HEK293 (cell line): ENCODE data around the gene KRT8.
A peak's percentile ranks its signal among the peaks of the same experiment; 100 is the strongest.

Source experiments
- CTCF ChIA-PET: fragments of 350-600 bp; formaldehyde crosslinking; extraction: SDS; loops from one replicate; lab custom pipeline; 2021; ENCODE audit warnings: antibody characterized with exemption; lab: Yijun Ruan, JAX
- POLR2A ChIA-PET: fragments of 300-600 bp; formaldehyde crosslinking; extraction: SDS; loops from one replicate; lab custom pipeline; 2020; ENCODE audit warnings: antibody characterized with exemption, inconsistent platforms; lab: Yijun Ruan, JAX
- H3K27ac ChIP-seq: fragments of 200-500 bp; sonication (Bioruptor generic); 2 replicates; pipeline ENCODE4 v1.5.1; 2014; ENCODE audit warnings: low read depth, low read length, control low read depth, inconsistent platforms; ENCODE audit errors: extremely low read depth
- H3K36me3 ChIP-seq, 2 experiments: fragments of 200-500 bp in 1 of 2; sonication (Bioruptor generic) in 1 of 2; 1 replicate in 1 of 2; 2 replicates in 1 of 2; pipeline ENCODE4 v1.5.1; 2014 to 2017; ENCODE audit warnings: inconsistent platforms in 2 of 2, low read length in 2 of 2; ENCODE audit not compliant: control insufficient read depth in 2 of 2, insufficient read depth in 1 of 2
- H3K4me1 ChIP-seq: fragments of 200-500 bp; sonication (Bioruptor generic); 2 replicates; pipeline ENCODE4 v1.5.1; 2014; ENCODE audit warnings: mild to moderate bottlenecking, low read length, inconsistent platforms; ENCODE audit not compliant: control insufficient read depth, insufficient read depth
- H3K4me3 ChIP-seq: 2 replicates; pipeline ENCODE4 v1.5.1; 2011; ENCODE audit warnings: low read depth, mild to moderate bottlenecking, control low read depth, low read length, moderate library complexity
- H3K9me3 ChIP-seq: fragments of 200-500 bp; sonication (Bioruptor generic); 2 replicates; pipeline ENCODE4 v1.5.1; 2014; ENCODE audit warnings: low read depth, low read length, inconsistent platforms; ENCODE audit not compliant: control insufficient read depth, insufficient read depth
- HIC1 ChIP-seq: fragments of 450-650 bp; formaldehyde crosslinking; IDR thresholded peaks from 2 replicates; pipeline ENCODE4 v1.5.1; 2016; ENCODE audit warnings: missing biosample characterization, missing genetic modification characterization
- IKZF3 ChIP-seq: fragments of 450-650 bp; IDR thresholded peaks from 2 replicates; pipeline ENCODE4 v1.5.0; 2018; ENCODE audit warnings: missing biosample characterization, mild to moderate bottlenecking, missing genetic modification characterization, moderate library complexity
- PRDM10 ChIP-seq: fragments of 450-650 bp; formaldehyde crosslinking; IDR thresholded peaks from 2 replicates; pipeline ENCODE4 v1.5.1; 2016; ENCODE audit warnings: missing biosample characterization, missing genetic modification characterization
- ZEB2 ChIP-seq: fragments of 450-650 bp; formaldehyde crosslinking; IDR thresholded peaks from 2 replicates; pipeline ENCODE4 v1.5.1; 2016; ENCODE audit warnings: missing biosample characterization, missing genetic modification characterization
- ZFHX2 ChIP-seq: fragments of 450-650 bp; formaldehyde crosslinking; conservative IDR thresholded peaks from 2 replicates; pipeline ENCODE4 v1.5.1; 2016; ENCODE audit warnings: missing biosample characterization, missing genetic modification characterization
- ZNF140 ChIP-seq: fragments of 450-650 bp; formaldehyde crosslinking; IDR thresholded peaks from 2 replicates; pipeline ENCODE4 v1.5.1; 2016; ENCODE audit warnings: missing biosample characterization, missing genetic modification characterization
- ZNF274 ChIP-seq, 2 experiments: fragments of 200-500 bp in 1 of 2; fragments of 450-650 bp in 1 of 2; sonication (Bioruptor generic) in 1 of 2; formaldehyde crosslinking in 1 of 2; IDR thresholded peaks; 2 replicates each; pipeline versions ENCODE4 v1.5.1 to v1.6.1; 2014 to 2016; ENCODE audit warnings: borderline replicate concordance in 1 of 2, inconsistent platforms in 1 of 2, low read length in 1 of 2, missing biosample characterization in 1 of 2, missing genetic modification characterization in 1 of 2
- ZNF362 ChIP-seq: fragments of 450-650 bp; formaldehyde crosslinking; IDR thresholded peaks from 2 replicates; pipeline ENCODE4 v1.5.1; 2016; ENCODE audit warnings: missing biosample characterization, missing genetic modification characterization
- ZNF398 ChIP-seq: fragments of 450-650 bp; formaldehyde crosslinking; IDR thresholded peaks from 2 replicates; pipeline ENCODE4 v1.5.1; 2017; ENCODE audit warnings: missing biosample characterization, missing genetic modification characterization
- ZNF423 ChIP-seq: fragments of 450-650 bp; formaldehyde crosslinking; IDR thresholded peaks from 2 replicates; pipeline ENCODE4 v1.5.1; 2016; ENCODE audit warnings: missing biosample characterization, missing genetic modification characterization
- ZNF610 ChIP-seq: fragments of 450-650 bp; formaldehyde crosslinking; IDR thresholded peaks from 2 replicates; pipeline ENCODE4 v1.5.1; 2016; ENCODE audit warnings: missing biosample characterization, missing genetic modification characterization, borderline replicate concordance
- ZNF660 ChIP-seq: fragments of 450-650 bp; IDR thresholded peaks from 2 replicates; pipeline ENCODE4 v1.5.1; 2018; ENCODE audit warnings: missing biosample characterization, mild to moderate bottlenecking, missing genetic modification characterization

Gene KRT8

GRCh38 chr12:52904509-52905300 lies at the start of gene KRT8 (continued):
- TF ChIP-seq PRDM10 (tag by site-specific recombination) (peak; percentile 62; the same call in 1 of the 2 replicates), ZEB2 (tag by site-specific recombination) (peak; percentile 72), IKZF3 (tag by site-specific recombination) (peak; percentile 90), ZNF660 (tag by site-specific recombination) (0 out of 2 replicates have a peak, but pooled peaks have one; percentile 44), ZNF398 (tag by site-specific recombination) (peak; percentile 92), HIC1 (tag by site-specific recombination) (peak; percentile 71), ZNF423 (peak; percentile 99), ZNF610 (tag by site-specific recombination) (0 out of 2 replicates have a peak, but pooled peaks have one; percentile 35)

GRCh38 chr12:52953181-52953841 lies 48.4 kb upstream of the KRT8 start:
- peak; percentile 25; the same call in 1 of the 2 replicates for TF ChIP-seq ZFHX2 (tag by site-specific recombination)
- TF ChIP-seq ZNF362 (tag by site-specific recombination): peak; percentile 32; the same call in 1 of the 2 replicates
- TF ChIP-seq ZNF274 (IDR thresholded peaks at IDR 0.05; ENCODE audit: low read length): no peak
- TF ChIP-seq ZNF274 (tag by site-specific recombination; IDR thresholded peaks at IDR 0.05; ENCODE audit: borderline replicate concordance): no peak
- no peak for TF ChIP-seq ZNF140 (tag by site-specific recombination)
- ChIA-PET POLR2A (interaction anchor here (1.3 kb wide), 1 partner anchor 48 kb away, joined by 14 read pairs; the partner anchor contains the start of gene KRT8), CTCF (interaction anchor here (1.3 kb wide), 1 partner anchor 27 kb away, joined by 4 read pairs; no protein-coding TSS in a partner anchor)
- Histone ChIP-seq H3K27ac (no peak overlapping the region), H3K4me3 (no peak overlapping the region), H3K9me3 (no peaks in the 10 kb centered on the region), H3K36me3 (peaks cover 0 to 35% of the 10 kb centered on the region in 2 experiments; a peak in 1 of 3 replicates), H3K4me1 (no peaks in the 10 kb centered on the region)
